A673 (cell line): Measurements from ENCODE around the gene ANAPC2. TPM values are rescaled to one million over a fixed set of nuclear protein-coding genes. Genes with fewer than 3 reads are reported as not detected.

ENCODE experiments used
- BruUV-seq: library from RNA; stranded (reverse); fragments of 400-500 nt; replicated peaks from 2 replicates; lab custom pipeline; 2021; lab: Mats Ljungman, UMichigan
- CTCF ChIA-PET: fragments of 300-600 bp; sonication (Branson Sonifier 250); formaldehyde crosslinking; loops from one replicate; lab custom pipeline; 2022; ENCODE audit warnings: antibody characterized with exemption; lab: Charles Lee
- POLR2A ChIA-PET: fragments of 300-600 bp; sonication (Branson Sonifier 250); formaldehyde crosslinking; loops from one replicate; lab custom pipeline; 2022; ENCODE audit warnings: antibody characterized with exemption; ENCODE audit not compliant: low non-redundant PET; lab: Charles Lee
- DNase-seq: peaks from one replicate; pipeline ENCODE4 v3.0.0-alpha.2; 2015; ENCODE audit warnings: low spot score
- H3K27ac ChIP-seq: fragments of 200-600 bp; sonication (generic); 2 replicates; pipeline ENCODE4 v1.5.1; 2016; ENCODE audit warnings: mixed run types, low read depth, mild to moderate bottlenecking, mixed read lengths, antibody characterized with exemption, low read length; ENCODE audit not compliant: poor library complexity, severe bottlenecking
- H3K27me3 ChIP-seq: fragments of 200-600 bp; sonication (generic); replicated peaks from 2 replicates; pipeline ENCODE4 v1.6.1; 2017; ENCODE audit warnings: mixed run types, low read depth, mild to moderate bottlenecking, mixed read lengths, antibody characterized with exemption, low read length; ENCODE audit not compliant: insufficient read depth, poor library complexity
- H3K36me3 ChIP-seq: fragments of 200-600 bp; sonication (generic); 2 replicates; pipeline ENCODE4 v1.6.1; 2016; ENCODE audit warnings: mixed run types, mild to moderate bottlenecking, mixed read lengths, antibody characterized with exemption, low read length; ENCODE audit not compliant: insufficient read depth, poor library complexity, severe bottlenecking
- H3K4me1 ChIP-seq: fragments of 200-600 bp; sonication (generic); 2 replicates; pipeline ENCODE4 v1.6.1; 2017; ENCODE audit warnings: mixed run types, mild to moderate bottlenecking, mixed read lengths, antibody characterized with exemption, low read length; ENCODE audit not compliant: insufficient read depth, poor library complexity, severe bottlenecking
- H3K4me3 ChIP-seq: fragments of 200-600 bp; sonication (generic); 2 replicates; pipeline ENCODE4 v1.5.1; 2016; ENCODE audit warnings: low read depth, mixed run types, mild to moderate bottlenecking, mixed read lengths, low read length; ENCODE audit not compliant: poor library complexity, severe bottlenecking
- H3K9me3 ChIP-seq: fragments of 200-600 bp; sonication (generic); 2 replicates; pipeline ENCODE4 v1.6.1; 2016; ENCODE audit warnings: mixed run types, low read depth, mild to moderate bottlenecking, mixed read lengths, antibody characterized with exemption, low read length; ENCODE audit not compliant: poor library complexity, severe bottlenecking
- EZH2 ChIP-seq: fragments of 200-600 bp; sonication (generic); IDR thresholded peaks from 2 replicates; pipeline ENCODE4 v1.6.1; 2017; ENCODE audit warnings: borderline replicate concordance, low read depth, mild to moderate bottlenecking, mixed read lengths, antibody characterized with exemption, low read length; ENCODE audit not compliant: poor library complexity, severe bottlenecking
- intact Hi-C: fragments of 100-400 bp; cut with micrococcal nuclease; formaldehyde crosslinking; loops from one replicate; pipeline ENCODE4 v1.10.0; 2022; ENCODE audit not compliant: unreplicated experiment
- total RNA-seq: library from RNA; stranded (reverse); gene quantifications from 2 replicates; pipeline ENCODE4 v1.2.3, GENCODE V29; 2021
- TF ChIP-seq, protein P1 (sequence below): fragments of 300-800, 200-600 bp; sonication (generic); conservative IDR thresholded peaks from 2 replicates; pipeline ENCODE4 v1.5.1; 2017; ENCODE audit warnings: low read depth, mild to moderate bottlenecking, antibody characterized with exemption, low read length, moderate library complexity, mixed read lengths

Gene ANAPC2
- total RNA-seq, 1 experiment from 2014 or later = 49.6 TPM

DNA sequence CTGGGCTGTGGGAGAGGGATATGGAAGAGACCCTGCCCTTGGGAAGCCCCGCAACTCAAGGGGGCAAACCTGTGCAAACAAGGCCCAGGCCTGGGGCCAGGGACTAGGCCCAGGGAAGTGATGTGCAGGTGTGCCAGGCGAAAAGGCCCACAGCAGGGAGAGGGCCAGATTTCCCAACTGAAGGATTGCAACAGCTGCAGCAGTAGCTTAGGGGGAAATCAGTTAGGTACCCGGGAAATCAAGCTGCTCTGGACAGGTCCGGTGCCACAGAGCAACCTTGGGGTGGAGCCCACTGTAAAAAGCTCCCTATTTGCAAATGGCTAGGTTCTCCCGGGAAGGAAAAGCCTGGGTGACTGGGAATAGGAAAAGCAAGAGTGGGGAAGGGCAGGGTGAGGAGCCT is 39.0 kb downstream of the ANAPC2 start:
- no TSS peak for BruUV-seq
- no peak for DNase-seq
- Histone ChIP-seq H3K27ac (no peak overlapping the region), H3K4me3 (no peak overlapping the region), H3K4me1 (peaks cover 5% of the 10 kb centered on the region), H3K9me3 (no peaks in the 10 kb centered on the region), H3K27me3 (peaks cover 5% of the 10 kb centered on the region), H3K36me3 (no peaks in the 10 kb centered on the region)
- TF ChIP-seq, protein P1, sequence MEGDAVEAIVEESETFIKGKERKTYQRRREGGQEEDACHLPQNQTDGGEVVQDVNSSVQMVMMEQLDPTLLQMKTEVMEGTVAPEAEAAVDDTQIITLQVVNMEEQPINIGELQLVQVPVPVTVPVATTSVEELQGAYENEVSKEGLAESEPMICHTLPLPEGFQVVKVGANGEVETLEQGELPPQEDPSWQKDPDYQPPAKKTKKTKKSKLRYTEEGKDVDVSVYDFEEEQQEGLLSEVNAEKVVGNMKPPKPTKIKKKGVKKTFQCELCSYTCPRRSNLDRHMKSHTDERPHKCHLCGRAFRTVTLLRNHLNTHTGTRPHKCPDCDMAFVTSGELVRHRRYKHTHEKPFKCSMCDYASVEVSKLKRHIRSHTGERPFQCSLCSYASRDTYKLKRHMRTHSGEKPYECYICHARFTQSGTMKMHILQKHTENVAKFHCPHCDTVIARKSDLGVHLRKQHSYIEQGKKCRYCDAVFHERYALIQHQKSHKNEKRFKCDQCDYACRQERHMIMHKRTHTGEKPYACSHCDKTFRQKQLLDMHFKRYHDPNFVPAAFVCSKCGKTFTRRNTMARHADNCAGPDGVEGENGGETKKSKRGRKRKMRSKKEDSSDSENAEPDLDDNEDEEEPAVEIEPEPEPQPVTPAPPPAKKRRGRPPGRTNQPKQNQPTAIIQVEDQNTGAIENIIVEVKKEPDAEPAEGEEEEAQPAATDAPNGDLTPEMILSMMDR = no peak
- no peak for TF ChIP-seq EZH2
- ChIA-PET CTCF (no interaction called here), POLR2A (no interaction called here)
- intact Hi-C loops = no loop called here

DNA sequence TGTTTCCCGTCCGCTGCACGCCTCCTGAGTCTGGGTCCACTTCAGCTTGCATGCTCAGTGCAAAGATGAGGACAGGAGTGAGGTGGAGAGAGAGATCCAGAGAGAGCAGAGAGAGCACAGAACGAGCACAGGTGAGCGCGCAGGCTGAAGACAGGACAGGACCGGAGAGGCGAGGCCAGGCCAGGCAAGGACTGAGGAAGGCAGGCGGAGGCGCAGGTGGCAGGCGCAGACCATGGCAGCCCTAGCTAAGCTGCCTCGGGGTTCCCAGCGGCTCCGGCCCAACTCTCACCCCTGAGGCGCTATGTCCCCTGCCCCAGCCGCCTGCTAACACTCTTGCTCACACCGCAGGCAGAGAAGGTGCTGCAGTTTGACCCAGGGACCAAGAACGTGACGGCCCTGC is 39.7 kb downstream of the ANAPC2 start:
- Histone ChIP-seq H3K27me3 (peaks cover 10% of the 10 kb centered on the region), H3K9me3 (no peaks in the 10 kb centered on the region), H3K27ac (no peak overlapping the region), H3K4me3 (no peak overlapping the region), H3K36me3 (no peaks in the 10 kb centered on the region), H3K4me1 (peaks cover 5% of the 10 kb centered on the region)
- DNase-seq = no peak
- intact Hi-C loops = no loop called here
- ChIA-PET POLR2A (interaction anchor here (0.6 kb wide), 1 partner anchor 451 kb away, joined by 3 read pairs; no protein-coding TSS in a partner anchor), CTCF (no interaction called here)
- no TSS peak for BruUV-seq
- TF ChIP-seq EZH2 = no peak
- TF ChIP-seq, protein P1 = no peak

DNA sequence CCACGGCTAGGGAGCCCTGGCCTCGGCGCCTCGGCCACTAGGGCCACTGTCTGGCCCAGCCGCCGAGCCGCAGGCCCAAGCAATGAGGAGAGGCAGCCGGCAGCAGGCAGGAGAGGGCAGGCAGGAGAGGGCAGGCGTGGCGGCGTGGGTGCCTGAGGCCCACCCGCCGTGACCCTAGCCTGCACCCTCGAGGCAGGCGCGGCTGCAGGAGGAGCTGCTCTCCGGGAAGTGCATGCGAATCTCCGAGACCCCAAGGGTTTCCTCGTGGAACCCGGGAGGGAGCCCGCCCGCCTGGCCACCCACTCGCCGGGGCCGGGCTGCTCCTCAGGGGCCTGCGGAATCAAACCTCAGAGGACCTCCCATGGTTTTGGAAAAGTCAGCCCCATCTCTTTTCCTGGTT is 40.1 kb downstream of the ANAPC2 start:
- Histone ChIP-seq H3K4me3 (no peak overlapping the region), H3K9me3 (no peaks in the 10 kb centered on the region), H3K27me3 (peaks cover 14% of the 10 kb centered on the region), H3K27ac (no peak overlapping the region), H3K36me3 (no peaks in the 10 kb centered on the region), H3K4me1 (peaks cover 5% of the 10 kb centered on the region)
- ChIA-PET CTCF (no interaction called here), POLR2A (interaction anchor here (0.6 kb wide), 1 partner anchor 451 kb away, joined by 3 read pairs; no protein-coding TSS in a partner anchor)
- DNase-seq = no peak
- TF ChIP-seq, protein P1 = no peak
- TF ChIP-seq EZH2 = no peak
- intact Hi-C loops = no loop called here
- BruUV-seq = no TSS peak
